ENCODE results near the gene B4GALT2. TPM values are rescaled to one million over a fixed set of nuclear protein-coding genes. Genes with fewer than 3 reads are reported as not detected.

B4GALT2 gene
- total RNA-seq, 1 experiment from 2014 or later = 76.8 TPM

DNA sequence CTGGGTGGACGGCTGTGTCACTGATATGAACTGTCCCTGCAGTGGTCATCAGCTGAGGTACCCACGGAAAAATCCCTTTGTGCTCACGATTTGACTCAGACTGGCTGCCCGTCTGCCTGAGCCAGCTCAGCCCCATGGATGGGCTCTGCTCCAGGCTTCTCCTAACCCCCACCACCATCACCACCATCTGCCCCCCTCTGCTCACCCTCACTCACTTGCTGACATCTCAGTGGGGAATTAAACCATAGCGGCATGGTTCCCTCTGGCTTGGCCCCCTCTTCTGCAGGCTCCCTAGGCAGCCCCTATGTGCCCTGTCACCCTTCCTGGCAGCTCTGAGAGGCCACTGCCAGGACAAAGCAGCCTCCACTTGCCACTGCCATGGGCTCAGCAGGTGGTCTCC is 34.9 kb downstream of the B4GALT2 start:
- no TSS peak for BruUV-seq (replicated peaks)
- H3K27ac ChIP-seq (ENCODE audit: low read depth, low read length) = no peak overlapping the region
- H3K4me3 ChIP-seq (replicated peaks in 1 of 2; ENCODE audit: low read depth in 1 of 2, low read length in 2 of 2) = no peak overlapping the region
- TF ChIP-seq CEBPB (IDR thresholded peaks at IDR 0.05; ENCODE audit: low read depth) (no peak), SIN3A (IDR thresholded peaks at IDR 0.05; ENCODE audit: low read depth) (no peak), FOSL1 (IDR thresholded peaks at IDR 0.05; ENCODE audit: low read depth) (no peak), EZH2 (IDR thresholded peaks at IDR 0.05) (no peak), TCF7L2 (IDR thresholded peaks at IDR 0.05; ENCODE audit: borderline replicate concordance, extremely low read depth, insufficient read depth, insufficient read length) (no peak), CBX3 (IDR thresholded peaks at IDR 0.05; ENCODE audit: low read depth) (no peak)
- TF ChIP-seq, protein P1, sequence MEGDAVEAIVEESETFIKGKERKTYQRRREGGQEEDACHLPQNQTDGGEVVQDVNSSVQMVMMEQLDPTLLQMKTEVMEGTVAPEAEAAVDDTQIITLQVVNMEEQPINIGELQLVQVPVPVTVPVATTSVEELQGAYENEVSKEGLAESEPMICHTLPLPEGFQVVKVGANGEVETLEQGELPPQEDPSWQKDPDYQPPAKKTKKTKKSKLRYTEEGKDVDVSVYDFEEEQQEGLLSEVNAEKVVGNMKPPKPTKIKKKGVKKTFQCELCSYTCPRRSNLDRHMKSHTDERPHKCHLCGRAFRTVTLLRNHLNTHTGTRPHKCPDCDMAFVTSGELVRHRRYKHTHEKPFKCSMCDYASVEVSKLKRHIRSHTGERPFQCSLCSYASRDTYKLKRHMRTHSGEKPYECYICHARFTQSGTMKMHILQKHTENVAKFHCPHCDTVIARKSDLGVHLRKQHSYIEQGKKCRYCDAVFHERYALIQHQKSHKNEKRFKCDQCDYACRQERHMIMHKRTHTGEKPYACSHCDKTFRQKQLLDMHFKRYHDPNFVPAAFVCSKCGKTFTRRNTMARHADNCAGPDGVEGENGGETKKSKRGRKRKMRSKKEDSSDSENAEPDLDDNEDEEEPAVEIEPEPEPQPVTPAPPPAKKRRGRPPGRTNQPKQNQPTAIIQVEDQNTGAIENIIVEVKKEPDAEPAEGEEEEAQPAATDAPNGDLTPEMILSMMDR (IDR thresholded peaks at IDR 0.05 in 2 of 3, conservative IDR thresholded peaks at IDR 0.05 in 1 of 3; ENCODE audit: borderline replicate concordance in 1 of 3, insufficient read depth in 1 of 3, low read depth in 2 of 3, low read length in 2 of 3) = no peak
- TF ChIP-seq, protein P2, sequence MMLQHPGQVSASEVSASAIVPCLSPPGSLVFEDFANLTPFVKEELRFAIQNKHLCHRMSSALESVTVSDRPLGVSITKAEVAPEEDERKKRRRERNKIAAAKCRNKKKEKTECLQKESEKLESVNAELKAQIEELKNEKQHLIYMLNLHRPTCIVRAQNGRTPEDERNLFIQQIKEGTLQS (IDR thresholded peaks at IDR 0.05) = no peak
- peaks cover 7 to 8% of the 10 kb centered on the region in 2 experiments; a peak in 3 of 4 replicates for H3K4me1 ChIP-seq (ENCODE audit: control insufficient read depth in 1 of 2, insufficient read depth in 2 of 2, low read length in 2 of 2)
- no peak overlapping the region for H3K4me2 ChIP-seq (ENCODE audit: low read length)
- no peaks in the 10 kb centered on the region for H3K79me2 ChIP-seq (ENCODE audit: insufficient read depth, low read length)
- H2AFZ ChIP-seq (ENCODE audit: low read depth, low read length, poor library complexity, severe bottlenecking) = no peak overlapping the region
- intact Hi-C loops (cut with micrococcal nuclease) = no loop called here
- DNase-seq (ENCODE audit: low read depth, low spot score) (no peak), ATAC-seq (no peak)
- ChIA-PET CTCF (interaction anchor here (1.3 to 1.9 kb wide), 2 partner anchors 8 to 22 kb away, joined by 3 to 5 read pairs; no protein-coding TSS in a partner anchor), POLR2A (interaction anchor here (0.7 kb wide), 1 partner anchor 560 kb away, joined by 3 read pairs; the partner anchor contains the start of gene HYI), RAD21 (ENCODE audit: low non-redundant PET in 1 of 2, low total read pairs in 2 of 2, uncharacterized antibody in 2 of 2, unreplicated experiment in 2 of 2) (no interaction called here)
- H3K27me3 ChIP-seq (ENCODE audit: insufficient read depth, low read length) = no peaks in the 10 kb centered on the region
- H3K36me3 ChIP-seq (ENCODE audit: control insufficient read depth in 1 of 2, insufficient read depth in 2 of 2, low read length in 2 of 2) = no peaks in the 10 kb centered on the region
- H3K9ac ChIP-seq (ENCODE audit: low read length) = no peak overlapping the region
- no peaks in the 10 kb centered on the region for H3K9me3 ChIP-seq (ENCODE audit: control insufficient read depth in 1 of 2, insufficient read depth in 1 of 2, low read depth in 1 of 2, low read length in 2 of 2)
- H3K9me2 ChIP-seq (ENCODE audit: insufficient read depth) = no peaks in the 10 kb centered on the region
- no peaks in the 10 kb centered on the region for H4K20me1 ChIP-seq (ENCODE audit: insufficient read depth)

Data from HCT116 (cell line).